NB4 (cell line): ENCODE data around the gene RPL29.

ENCODE experiments used
- CTCF ChIP-seq: IDR thresholded peaks from one replicate; pipeline ENCODE4 v1.5.1; 2012; ENCODE audit warnings: low read depth, low read length
- MAX ChIP-seq: IDR thresholded peaks from 2 replicates; pipeline ENCODE4 v1.6.1; 2011; ENCODE audit warnings: low read depth, low read length
- MYC ChIP-seq: IDR thresholded peaks from 2 replicates; pipeline ENCODE4 v1.6.1; 2011; ENCODE audit warnings: low read depth, low read length
- POLR2A ChIP-seq: IDR thresholded peaks from 2 replicates; pipeline ENCODE4 v1.6.1; 2011; ENCODE audit warnings: mild to moderate bottlenecking; ENCODE audit not compliant: insufficient read length; ENCODE audit errors: extremely low read depth

- TF ChIP-seq CTCF (no peak), MYC (no peak), POLR2A (peak; percentile 38), MAX (no peak)
Measured at GRCh38 chr3:51967384-51968169, 28.1 kb downstream of the RPL29 start, which contains the start of gene PCBP4.
